Kidney (tissue), 14 donors: Measurements from ENCODE around the gene TADA2B. TPM values are rescaled to one million over a fixed set of nuclear protein-coding genes. Genes with fewer than 3 reads are reported as not detected.

Source experiments
- DNase-seq, 5 donors: peaks; one replicate each; pipeline ENCODE4 v3.0.0-alpha.2; 2013 to 2020
- FAIRE-seq: peaks from 2 replicates; lab custom pipeline; 2012; peaks lifted over from hg19 to GRCh38; lab: Jason Lieb, UNC
- H3K27ac ChIP-seq, 2 donors: one replicate each; pipeline ENCODE4 v1.7.0; 2013; ENCODE audit warnings: low read depth in 2 of 2, low read length in 2 of 2, inconsistent platforms in 1 of 2
- H3K27me3 ChIP-seq: one replicate; pipeline ENCODE4 v1.7.1; 2013; ENCODE audit warnings: low read length, inconsistent platforms; ENCODE audit not compliant: control insufficient read depth, insufficient read depth
- H3K36me3 ChIP-seq, 3 donors: one replicate each; pipeline versions ENCODE4 v1.7.0 to v1.7.1; 2013; ENCODE audit warnings: low read length in 3 of 3, control low read depth in 1 of 3, inconsistent platforms in 1 of 3; ENCODE audit not compliant: insufficient read depth in 3 of 3, control insufficient read depth in 2 of 3
- H3K4me1 ChIP-seq, 3 donors: one replicate each; pipeline versions ENCODE4 v1.7.0 to v1.7.1; 2013; ENCODE audit warnings: low read length in 3 of 3, inconsistent platforms in 1 of 3, low read depth in 1 of 3; ENCODE audit not compliant: control insufficient read depth in 2 of 3, insufficient read depth in 2 of 3
- H3K4me3 ChIP-seq, 3 donors: one replicate each; pipeline versions ENCODE4 v1.7.0 to v1.8.1; 2013; ENCODE audit warnings: low read length in 3 of 3, control low read depth in 1 of 3, inconsistent platforms in 1 of 3
- H3K9ac ChIP-seq, 3 donors: one replicate each; pipeline versions ENCODE4 v1.7.0 to v1.7.1; 2013; ENCODE audit warnings: low read length in 3 of 3, control low read depth in 1 of 3, inconsistent platforms in 1 of 3
- H3K9me3 ChIP-seq, 3 donors: one replicate each; pipeline versions ENCODE4 v1.7.0 to v1.7.1; 2013; ENCODE audit warnings: low read length in 3 of 3, control low read depth in 1 of 3, inconsistent platforms in 1 of 3; ENCODE audit not compliant: control insufficient read depth in 2 of 3, insufficient read depth in 1 of 3
- CTCF ChIP-seq: IDR thresholded peaks from 3 replicates; pipeline ENCODE4 v1.5.1; 2012; ENCODE audit warnings: mild to moderate bottlenecking, moderate library complexity, borderline replicate concordance; ENCODE audit not compliant: insufficient read depth; ENCODE audit errors: extremely low read depth
- intact Hi-C: fragments of 100-400 bp; cut with DNase I; formaldehyde crosslinking; loops from one replicate; pipeline ENCODE4 v1.11.1; 2022
- polyA plus RNA-seq: library from polyadenylated mRNA; stranded (reverse); fragments of 350-450 nt; fragmentation: Illumina TruSeq; extraction: RNeasy Lipid Tissue Mini Kit (QIAGEN cat#74804); gene quantifications from one replicate; pipeline ENCODE4 v1.2.3, GENCODE V29; 2014; ENCODE audit warnings: low read depth, low replicate concordance; ENCODE audit not compliant: insufficient read depth
- total RNA-seq: library from RNA; stranded (reverse); fragmentation: NEBNext Ultra II Directional; extraction: Animal tissue kit (Norgen Biotek cat#: 25700); gene quantifications from one replicate; pipeline ENCODE4 v1.2.1, GENCODE V29; 2021
- donor health status: control.
- donor health status: control.
- donor health status: control.
- donor health status: control.
- donor health status: control.
- donor health status: DM: yes; HTN: yes; CAD: no.
- donor health status: Normal renal cell carcinoma (clear cell type).

TADA2B gene
- total and polyA plus RNA-seq, 2 donors from 2014 or later = 14.2 to 30.5 TPM

GRCh38 chr4:7089213-7089986 is 46.2 kb downstream of the TADA2B start:
- no peak for TF ChIP-seq CTCF
- no peak overlapping the region for H3K9ac ChIP-seq
- intact Hi-C loops = no loop called here
- FAIRE-seq (no peak), DNase-seq (peak in 1 of 5 donors; percentile 53)
- H3K27ac ChIP-seq = no peak overlapping the region
- no peaks in the 10 kb centered on the region for H3K4me1 ChIP-seq
- no peaks in the 10 kb centered on the region for H3K9me3 ChIP-seq
- H3K27me3 ChIP-seq = no peaks in the 10 kb centered on the region
- H3K36me3 ChIP-seq = no peaks in the 10 kb centered on the region
- H3K4me3 ChIP-seq = no peak overlapping the region

GRCh38 chr4:7092026-7092425 is 48.9 kb downstream of the TADA2B start:
- Histone ChIP-seq H3K4me1 (no peaks in the 10 kb centered on the region), H3K9ac (no peak overlapping the region), H3K36me3 (no peaks in the 10 kb centered on the region), H3K27ac (no peak overlapping the region), H3K27me3 (no peaks in the 10 kb centered on the region), H3K4me3 (no peak overlapping the region), H3K9me3 (no peaks in the 10 kb centered on the region)
- DNase-seq (no peak), FAIRE-seq (no peak)
- intact Hi-C loops = no loop called here
- TF ChIP-seq CTCF = no peak

DNA sequence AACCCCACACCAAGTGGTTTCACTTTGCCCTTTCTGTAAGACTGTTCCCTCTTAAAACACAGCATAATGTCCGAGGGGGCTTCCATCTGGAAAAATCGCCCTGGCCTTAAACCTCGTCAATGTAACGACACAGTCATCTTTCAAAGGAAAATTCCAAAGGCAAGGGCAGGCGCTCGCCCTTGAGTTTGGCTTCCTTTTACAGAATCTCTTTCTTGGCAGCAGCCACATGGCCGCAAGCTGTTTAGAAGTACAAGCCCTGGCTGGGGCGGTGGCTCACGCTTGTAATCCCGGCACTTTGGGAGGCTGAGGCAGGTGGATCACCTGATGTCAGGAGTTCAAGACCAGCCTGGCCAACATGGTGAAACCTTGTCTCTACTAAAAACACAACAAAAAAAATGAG is 51.7 kb downstream of the TADA2B start:
- intact Hi-C loops = no loop called here
- no peak for TF ChIP-seq CTCF
- no peak for FAIRE-seq
- peak in 2 of 5 donors; percentile 16 to 48 for DNase-seq
- H3K9me3 ChIP-seq = no peaks in the 10 kb centered on the region
- no peaks in the 10 kb centered on the region for H3K4me1 ChIP-seq
- no peak overlapping the region for H3K4me3 ChIP-seq
- H3K27ac ChIP-seq = no peak overlapping the region
- no peaks in the 10 kb centered on the region for H3K27me3 ChIP-seq
- no peaks in the 10 kb centered on the region for H3K36me3 ChIP-seq
- no peak overlapping the region for H3K9ac ChIP-seq
